Spleen (tissue), 7 donors: ENCODE measurements around the gene FN3K.

Experiments
- CTCF ChIP-seq, 11 experiments: fragments of 200-600 bp in 7 of 11; fragments of 450-650 bp in 4 of 11; sonication (generic) in 4 of 11; IDR thresholded peaks in 8 of 11; conservative IDR thresholded peaks in 3 of 11; 1 replicate in 7 of 11; 2 replicates in 4 of 11; pipeline versions ENCODE4 v1.4.0 to v1.8.0; 2016 to 2021; ENCODE audit warnings: antibody characterized with exemption in 11 of 11, inconsistent platforms in 4 of 11, mild to moderate bottlenecking in 1 of 11
- POLR2A ChIP-seq, 3 donors: fragments of 450-650 bp; IDR thresholded peaks; one replicate each; pipeline ENCODE4 v1.5.1; 2017; ENCODE audit warnings: antibody characterized with exemption in 3 of 3, mild to moderate bottlenecking in 1 of 3
- POLR2AphosphoS5 ChIP-seq, 3 donors: sonication (generic); formaldehyde crosslinking; IDR thresholded peaks; one replicate each; pipeline ENCODE4 v1.5.1; 2017; ENCODE audit warnings: antibody characterized with exemption in 3 of 3
- donor health status: DM: no; HTN: no; CAD: no; lungs with moderate emphysema.
- donor health status: DM: no; HTN: no; CAD: no.
- donor health status: DM: no; HTN: no; CAD: no.

- TF ChIP-seq POLR2AphosphoS5 (IDR thresholded peaks at IDR 0.05) (no peak), CTCF (IDR thresholded peaks at IDR 0.05 in 8 of 11, conservative IDR thresholded peaks at IDR 0.05 in 3 of 11) (no peak), POLR2A (IDR thresholded peaks at IDR 0.05) (no peak)
These were observed 5.7 kb upstream of the FN3K start for GRCh38 chr17:82729479-82730260.
